Loucy (cell line): ENCODE data around the gene STIM1.

Experiments
- H2AFZ ChIP-seq: fragments of 200-600 bp; sonication (generic); 2 replicates; pipeline ENCODE4 v1.6.0; 2016; ENCODE audit warnings: antibody characterized with exemption, mild to moderate bottlenecking, low read length, moderate library complexity
- H3F3A ChIP-seq: fragments of 200-600 bp; 2 replicates; pipeline ENCODE4 v1.6.0; 2016; ENCODE audit warnings: antibody characterized with exemption, low read depth, mild to moderate bottlenecking
- H3K27me3 ChIP-seq: fragments of 200-600 bp; sonication (generic); 2 replicates; pipeline ENCODE4 v1.6.1; 2014; ENCODE audit warnings: low read length, mild to moderate bottlenecking; ENCODE audit not compliant: insufficient read depth, poor library complexity, severe bottlenecking
- H3K36me3 ChIP-seq: fragments of 200-600 bp; sonication (generic); 2 replicates; pipeline ENCODE4 v1.6.1; 2016; ENCODE audit warnings: low read length; ENCODE audit not compliant: insufficient read depth
- H3K4me1 ChIP-seq: fragments of 200-600 bp; sonication (generic); 2 replicates; pipeline ENCODE4 v1.5.1; 2014; ENCODE audit warnings: low read length, mild to moderate bottlenecking; ENCODE audit not compliant: insufficient read depth, poor library complexity, severe bottlenecking
- H3K4me2 ChIP-seq: fragments of 200-600 bp; sonication (generic); 2 replicates; pipeline ENCODE4 v1.6.0; 2014; ENCODE audit warnings: antibody characterized with exemption, low read length, low read depth, mild to moderate bottlenecking; ENCODE audit not compliant: poor library complexity, severe bottlenecking
- H3K4me3 ChIP-seq: fragments of 200-600 bp; sonication (generic); 2 replicates; pipeline ENCODE4 v1.5.1; 2014; ENCODE audit warnings: low read length, mild to moderate bottlenecking, mixed read lengths; ENCODE audit not compliant: poor library complexity, severe bottlenecking
- H3K79me2 ChIP-seq: fragments of 200-600 bp; sonication (generic); 2 replicates; pipeline ENCODE4 v1.6.1; 2014; ENCODE audit warnings: low read length; ENCODE audit not compliant: insufficient read depth
- H3K9ac ChIP-seq: fragments of 200-600 bp; sonication (generic); 2 replicates; pipeline ENCODE4 v1.6.0; 2014; ENCODE audit warnings: mild to moderate bottlenecking, low read depth, low read length, moderate library complexity; ENCODE audit not compliant: poor library complexity, severe bottlenecking
- H3K9me2 ChIP-seq: fragments of 200-600 bp; sonication (generic); replicated peaks from 2 replicates; pipeline ENCODE4 v1.6.1; 2016; ENCODE audit warnings: low read depth, low read length, mixed read lengths
- H3K9me3 ChIP-seq: fragments of 200-600 bp; sonication (generic); 2 replicates; pipeline ENCODE4 v1.6.1; 2014; ENCODE audit warnings: mild to moderate bottlenecking, antibody characterized with exemption, low read length, low read depth; ENCODE audit not compliant: insufficient read depth
- H4K20me1 ChIP-seq: fragments of 200-600 bp; sonication (generic); 2 replicates; pipeline ENCODE4 v1.6.0; 2014; ENCODE audit warnings: antibody characterized with exemption, low read length, mild to moderate bottlenecking; ENCODE audit not compliant: insufficient read depth, poor library complexity, severe bottlenecking
- EZH2phosphoT487 ChIP-seq: fragments of 200-600 bp; IDR thresholded peaks from 2 replicates; pipeline ENCODE4 v1.6.1; 2018; ENCODE audit warnings: antibody characterized with exemption, mild to moderate bottlenecking, moderate library complexity, borderline replicate concordance
- TF ChIP-seq, protein P1 (sequence below): fragments of 200-600 bp; sonication (generic); conservative IDR thresholded peaks from 2 replicates; pipeline ENCODE4 v1.5.1; 2014; ENCODE audit warnings: mild to moderate bottlenecking, antibody characterized with exemption, low read length

STIM1 gene

DNA sequence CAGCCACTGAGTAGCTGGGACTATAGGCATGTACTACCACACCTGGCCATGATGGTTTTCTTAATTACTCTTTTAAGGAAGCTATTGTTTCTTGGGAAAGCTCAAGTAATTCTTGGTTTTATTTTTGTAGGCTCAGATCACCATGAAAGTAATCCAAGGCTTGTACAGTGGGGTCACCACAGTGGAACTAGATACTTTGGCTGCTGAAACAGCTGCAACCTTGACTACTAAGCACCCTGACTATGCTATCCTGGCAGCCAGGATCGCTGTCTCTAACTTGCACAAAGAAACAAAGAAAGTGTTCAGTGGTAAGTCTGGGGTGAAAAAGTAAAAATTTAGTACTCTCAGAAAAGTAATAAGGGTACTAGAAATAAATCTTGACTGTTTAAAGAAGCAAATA is 250.5 kb downstream of the STIM1 start:
- Histone ChIP-seq H2AFZ (no peak overlapping the region), H3F3A (no peaks in the 10 kb centered on the region), H3K9ac (no peak overlapping the region), H3K36me3 (peaks cover 72% of the 10 kb centered on the region), H3K4me1 (peaks cover 31% of the 10 kb centered on the region), H3K27me3 (no peaks in the 10 kb centered on the region), H3K9me2 (no peaks in the 10 kb centered on the region), H3K4me2 (no peak overlapping the region), H3K9me3 (no peaks in the 10 kb centered on the region), H3K79me2 (peaks cover 58% of the 10 kb centered on the region), H3K4me3 (no peak overlapping the region), H4K20me1 (peaks cover 15% of the 10 kb centered on the region)
- no peak for TF ChIP-seq EZH2phosphoT487
- TF ChIP-seq, protein P1, sequence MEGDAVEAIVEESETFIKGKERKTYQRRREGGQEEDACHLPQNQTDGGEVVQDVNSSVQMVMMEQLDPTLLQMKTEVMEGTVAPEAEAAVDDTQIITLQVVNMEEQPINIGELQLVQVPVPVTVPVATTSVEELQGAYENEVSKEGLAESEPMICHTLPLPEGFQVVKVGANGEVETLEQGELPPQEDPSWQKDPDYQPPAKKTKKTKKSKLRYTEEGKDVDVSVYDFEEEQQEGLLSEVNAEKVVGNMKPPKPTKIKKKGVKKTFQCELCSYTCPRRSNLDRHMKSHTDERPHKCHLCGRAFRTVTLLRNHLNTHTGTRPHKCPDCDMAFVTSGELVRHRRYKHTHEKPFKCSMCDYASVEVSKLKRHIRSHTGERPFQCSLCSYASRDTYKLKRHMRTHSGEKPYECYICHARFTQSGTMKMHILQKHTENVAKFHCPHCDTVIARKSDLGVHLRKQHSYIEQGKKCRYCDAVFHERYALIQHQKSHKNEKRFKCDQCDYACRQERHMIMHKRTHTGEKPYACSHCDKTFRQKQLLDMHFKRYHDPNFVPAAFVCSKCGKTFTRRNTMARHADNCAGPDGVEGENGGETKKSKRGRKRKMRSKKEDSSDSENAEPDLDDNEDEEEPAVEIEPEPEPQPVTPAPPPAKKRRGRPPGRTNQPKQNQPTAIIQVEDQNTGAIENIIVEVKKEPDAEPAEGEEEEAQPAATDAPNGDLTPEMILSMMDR, result no peak

- no peaks in the 10 kb centered on the region for H3K9me3 ChIP-seq
- H3K79me2 ChIP-seq, result peaks cover 7% of the 10 kb centered on the region
- H2AFZ ChIP-seq, result no peak overlapping the region
- no peaks in the 10 kb centered on the region for H3F3A ChIP-seq
- H3K4me3 ChIP-seq, result no peak overlapping the region
- TF ChIP-seq, protein P1, result no peak
- no peak for TF ChIP-seq EZH2phosphoT487
- no peaks in the 10 kb centered on the region for H4K20me1 ChIP-seq
- no peak overlapping the region for H3K9ac ChIP-seq
- H3K36me3 ChIP-seq, result peaks cover 83% of the 10 kb centered on the region
- no peaks in the 10 kb centered on the region for H3K9me2 ChIP-seq
- no peak overlapping the region for H3K4me2 ChIP-seq
- H3K4me1 ChIP-seq, result no peaks in the 10 kb centered on the region
- no peaks in the 10 kb centered on the region for H3K27me3 ChIP-seq
Observed at GRCh38 chr11:4111834-4112233, 256.4 kb downstream of the STIM1 start.

DNA sequence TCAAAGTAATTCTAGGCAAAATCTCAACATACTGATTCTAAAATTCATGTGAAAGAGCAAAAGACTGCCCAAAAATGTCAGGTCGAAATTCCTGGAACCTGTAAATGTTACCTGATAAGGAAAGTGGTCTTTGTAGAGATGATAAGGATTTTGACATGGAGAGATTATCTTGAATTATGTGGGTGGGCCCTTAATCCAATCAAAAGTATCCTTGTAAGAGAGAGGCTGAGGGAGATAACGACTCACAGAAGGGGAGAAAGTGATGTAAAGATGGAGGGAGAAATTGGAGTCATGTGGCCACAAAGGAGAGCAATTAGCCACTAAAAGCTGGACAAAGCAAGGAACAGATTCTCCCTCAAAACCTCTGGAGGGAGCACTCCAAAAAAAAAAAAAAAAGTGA is 259.7 kb downstream of the STIM1 start:
- H3F3A ChIP-seq, result no peaks in the 10 kb centered on the region
- H4K20me1 ChIP-seq, result no peaks in the 10 kb centered on the region
- TF ChIP-seq, protein P1, result no peak
- TF ChIP-seq EZH2phosphoT487, result no peak
- no peaks in the 10 kb centered on the region for H3K27me3 ChIP-seq
- H3K9me3 ChIP-seq, result no peaks in the 10 kb centered on the region
- H3K9ac ChIP-seq, result no peak overlapping the region
- H3K4me3 ChIP-seq, result no peak overlapping the region
- H2AFZ ChIP-seq, result no peak overlapping the region
- H3K79me2 ChIP-seq, result peaks cover 8% of the 10 kb centered on the region; the same call in 1 of the 2 replicates
- no peaks in the 10 kb centered on the region for H3K4me1 ChIP-seq
- H3K36me3 ChIP-seq, result peaks cover 87% of the 10 kb centered on the region
- no peaks in the 10 kb centered on the region for H3K9me2 ChIP-seq
- no peak overlapping the region for H3K4me2 ChIP-seq
